ENCODE data around the gene RYR2. TPM values are rescaled to one million over a fixed set of nuclear protein-coding genes. Genes with fewer than 3 reads are reported as not detected.

RYR2 gene
- total RNA-seq, 4 donors from 2014 or later = 1.2 to 7.0 (median 2.5) TPM

DNA sequence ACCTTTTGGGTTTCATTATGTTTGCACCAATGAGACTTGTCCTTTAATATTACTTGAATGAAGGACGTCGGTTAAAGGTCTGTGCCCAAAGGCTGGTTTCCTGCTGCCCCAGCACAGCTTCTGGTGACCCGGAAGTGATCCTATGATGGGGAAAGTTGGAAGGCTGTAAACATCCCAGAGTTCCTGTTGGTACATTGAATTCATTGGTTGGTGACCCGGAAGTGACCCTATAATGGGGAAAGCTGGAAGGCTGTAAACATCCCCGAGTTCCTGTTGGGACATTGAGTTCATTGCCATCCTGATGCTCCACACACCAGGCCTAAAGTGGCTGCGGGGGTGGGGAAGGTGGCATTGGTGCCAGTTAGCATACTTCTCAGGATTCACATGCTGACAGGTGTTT is 187.3 kb downstream of the RYR2 start:
- Histone ChIP-seq H3K4me3 (no peak overlapping the region), H3K27ac (no peak overlapping the region), H3K27me3 (no peaks in the 10 kb centered on the region), H3K9me3 (no peaks in the 10 kb centered on the region), H3K36me3 (no peaks in the 10 kb centered on the region), H3K4me1 (no peaks in the 10 kb centered on the region)
- intact Hi-C loops (cut with DNase I; ENCODE audit: low total_unique reads) (no loop called here), in situ Hi-C loops (cut with MboI; ENCODE audit: low pct_ligation_motif_present in 1 of 4, low pct_unique_long_range_greater_than_20kb in 1 of 4, low sequenced_read_pairs in 3 of 4) (no loop called here)
- no peak for DNase-seq
- TF ChIP-seq POLR2AphosphoS5 (IDR thresholded peaks at IDR 0.05) (no peak), EP300 (IDR thresholded peaks at IDR 0.05; ENCODE audit: low read depth) (no peak), POLR2A (IDR thresholded peaks at IDR 0.05) (no peak)
- TF ChIP-seq, protein P1, sequence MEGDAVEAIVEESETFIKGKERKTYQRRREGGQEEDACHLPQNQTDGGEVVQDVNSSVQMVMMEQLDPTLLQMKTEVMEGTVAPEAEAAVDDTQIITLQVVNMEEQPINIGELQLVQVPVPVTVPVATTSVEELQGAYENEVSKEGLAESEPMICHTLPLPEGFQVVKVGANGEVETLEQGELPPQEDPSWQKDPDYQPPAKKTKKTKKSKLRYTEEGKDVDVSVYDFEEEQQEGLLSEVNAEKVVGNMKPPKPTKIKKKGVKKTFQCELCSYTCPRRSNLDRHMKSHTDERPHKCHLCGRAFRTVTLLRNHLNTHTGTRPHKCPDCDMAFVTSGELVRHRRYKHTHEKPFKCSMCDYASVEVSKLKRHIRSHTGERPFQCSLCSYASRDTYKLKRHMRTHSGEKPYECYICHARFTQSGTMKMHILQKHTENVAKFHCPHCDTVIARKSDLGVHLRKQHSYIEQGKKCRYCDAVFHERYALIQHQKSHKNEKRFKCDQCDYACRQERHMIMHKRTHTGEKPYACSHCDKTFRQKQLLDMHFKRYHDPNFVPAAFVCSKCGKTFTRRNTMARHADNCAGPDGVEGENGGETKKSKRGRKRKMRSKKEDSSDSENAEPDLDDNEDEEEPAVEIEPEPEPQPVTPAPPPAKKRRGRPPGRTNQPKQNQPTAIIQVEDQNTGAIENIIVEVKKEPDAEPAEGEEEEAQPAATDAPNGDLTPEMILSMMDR (IDR thresholded peaks at IDR 0.05) = no peak
- 82% methylated on average over 6 of the region's 6 CpGs; no CpG with 5 or more reads in 1 of the 2 donors for WGBS, 2 donors (ENCODE audit: low coverage in 1 of 2)

DNA sequence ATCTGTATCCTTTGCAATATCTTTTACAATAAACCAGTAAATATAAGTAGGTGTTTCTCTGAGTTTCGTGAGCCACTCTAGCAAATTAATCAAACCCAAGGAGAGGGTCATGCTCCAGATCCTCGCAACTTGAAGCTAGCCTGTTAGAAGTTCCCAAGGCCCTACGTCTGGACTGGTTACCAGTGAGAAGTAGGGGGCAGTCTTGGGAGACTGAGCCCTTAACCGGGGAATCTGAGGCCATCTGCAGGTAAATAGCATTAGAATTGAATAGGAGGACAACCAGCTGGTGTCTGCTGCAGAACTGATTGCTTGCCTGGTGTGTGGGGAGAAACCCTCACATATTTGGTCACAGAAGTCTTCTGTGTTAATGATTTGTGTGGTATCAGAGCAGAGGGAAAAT is 190.5 kb downstream of the RYR2 start:
- H3K27me3 ChIP-seq = no peaks in the 10 kb centered on the region
- no peak overlapping the region for H3K27ac ChIP-seq
- intact Hi-C loops (cut with DNase I; ENCODE audit: low total_unique reads) = no loop called here
- H3K4me3 ChIP-seq = no peak overlapping the region
- in situ Hi-C loops (cut with MboI; ENCODE audit: low pct_ligation_motif_present in 1 of 4, low pct_unique_long_range_greater_than_20kb in 1 of 4, low sequenced_read_pairs in 3 of 4) = no loop called here
- TF ChIP-seq EP300 (IDR thresholded peaks at IDR 0.05; ENCODE audit: low read depth) = no peak
- no peak for TF ChIP-seq POLR2A (IDR thresholded peaks at IDR 0.05)
- TF ChIP-seq, protein P1 (IDR thresholded peaks at IDR 0.05) = no peak
- no peak for TF ChIP-seq POLR2AphosphoS5 (IDR thresholded peaks at IDR 0.05)
- no peaks in the 10 kb centered on the region for H3K9me3 ChIP-seq
- WGBS, 2 donors (ENCODE audit: low coverage in 1 of 2) = 74 to 82% methylated on average over 3 to 4 of the region's 4 CpGs
- H3K36me3 ChIP-seq = no peaks in the 10 kb centered on the region
- no peak for DNase-seq
- no peaks in the 10 kb centered on the region for H3K4me1 ChIP-seq

DNA sequence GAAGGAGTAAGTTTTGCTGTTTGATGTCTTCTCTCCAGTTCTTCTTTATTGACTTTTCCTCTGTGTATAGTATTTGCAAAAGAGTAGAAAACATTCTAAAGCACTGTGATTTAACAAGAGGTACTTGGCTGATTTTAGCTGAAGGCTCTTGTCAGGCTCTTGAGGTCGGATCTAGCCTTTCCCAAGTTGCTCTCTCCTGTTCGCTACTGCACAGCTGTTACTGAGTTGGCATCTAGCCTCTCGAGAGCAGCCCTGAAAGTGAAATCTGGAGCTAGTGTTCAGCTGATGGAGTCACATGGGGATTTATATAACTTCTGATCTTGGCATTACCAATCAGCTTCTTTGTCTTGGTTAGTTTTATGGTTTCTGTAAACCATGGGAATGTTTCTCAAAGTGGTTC is 193.1 kb downstream of the RYR2 start:
- no peak for TF ChIP-seq POLR2AphosphoS5 (IDR thresholded peaks at IDR 0.05)
- no peak for DNase-seq
- Histone ChIP-seq H3K36me3 (no peaks in the 10 kb centered on the region), H3K9me3 (no peaks in the 10 kb centered on the region), H3K27me3 (no peaks in the 10 kb centered on the region), H3K4me1 (no peaks in the 10 kb centered on the region), H3K27ac (peak overlapping the region in 2 of 4 donors; percentile 8 to 12), H3K4me3 (no peak overlapping the region)
- WGBS, 2 donors (ENCODE audit: low coverage in 1 of 2) = 46 to 60% methylated on average over 1 to 3 of the region's 3 CpGs
- intact Hi-C loops (cut with DNase I; ENCODE audit: low total_unique reads) (no loop called here), in situ Hi-C loops (cut with MboI; ENCODE audit: low pct_ligation_motif_present in 1 of 4, low pct_unique_long_range_greater_than_20kb in 1 of 4, low sequenced_read_pairs in 3 of 4) (no loop called here)

DNA sequence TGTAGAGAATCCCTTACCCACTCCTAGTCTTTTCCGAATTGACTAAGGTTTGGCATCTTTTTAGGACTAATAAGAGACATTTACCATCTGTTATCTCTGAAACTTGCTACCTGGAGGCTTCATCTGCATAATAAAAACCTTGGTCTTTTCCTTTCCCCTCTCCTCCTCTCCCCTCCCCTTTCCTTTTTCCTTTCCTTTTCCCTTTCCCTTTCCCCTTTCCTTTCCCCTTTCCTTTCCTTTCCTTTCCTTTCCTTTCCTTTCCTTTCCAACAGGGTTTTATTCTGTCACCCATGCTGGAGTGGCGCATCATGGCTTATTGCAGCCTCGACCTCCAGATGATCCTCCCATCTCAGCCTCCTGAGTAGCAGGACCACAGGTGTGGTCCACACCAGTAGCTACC is 195.7 kb downstream of the RYR2 start:
- Histone ChIP-seq H3K9me3 (no peaks in the 10 kb centered on the region), H3K27me3 (no peaks in the 10 kb centered on the region), H3K27ac (no peak overlapping the region), H3K4me3 (no peak overlapping the region), H3K4me1 (no peaks in the 10 kb centered on the region), H3K36me3 (no peaks in the 10 kb centered on the region)
- TF ChIP-seq POLR2A (IDR thresholded peaks at IDR 0.05) (no peak), EP300 (IDR thresholded peaks at IDR 0.05; ENCODE audit: low read depth) (no peak), POLR2AphosphoS5 (IDR thresholded peaks at IDR 0.05) (no peak)
- TF ChIP-seq, protein P1 (IDR thresholded peaks at IDR 0.05) = no peak
- DNase-seq = no peak
- WGBS, 2 donors (ENCODE audit: low coverage in 1 of 2) = 22 to 93% methylated on average over 1 to 3 of the region's 3 CpGs
- in situ Hi-C loops (cut with MboI; ENCODE audit: low pct_ligation_motif_present in 1 of 4, low pct_unique_long_range_greater_than_20kb in 1 of 4, low sequenced_read_pairs in 3 of 4) (no loop called here), intact Hi-C loops (cut with DNase I; ENCODE audit: low total_unique reads) (no loop called here)

DNA sequence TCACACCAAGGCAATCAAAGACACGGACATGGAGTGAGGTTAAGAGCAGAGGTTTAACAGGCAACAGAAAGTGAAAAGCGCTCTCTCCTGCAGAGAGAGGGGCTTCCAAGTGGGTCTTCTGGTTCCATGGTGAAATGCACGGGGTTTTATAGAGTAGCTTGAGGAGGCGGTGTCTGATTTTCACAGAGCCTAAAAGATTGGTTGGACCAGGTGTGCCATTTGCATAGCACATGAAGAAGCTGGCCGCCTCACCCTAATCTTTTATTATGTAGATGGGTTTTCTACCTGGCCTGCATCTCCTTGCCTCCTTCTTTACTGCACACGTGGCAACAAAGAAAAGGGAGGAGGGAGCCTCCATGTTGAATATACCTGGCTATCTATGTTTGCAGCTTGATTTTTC is 197.3 kb downstream of the RYR2 start:
- 61 to 63% methylated on average over 6 of the region's 6 CpGs for WGBS, 2 donors (ENCODE audit: low coverage in 1 of 2)
- H3K4me1 ChIP-seq = no peaks in the 10 kb centered on the region
- no peaks in the 10 kb centered on the region for H3K36me3 ChIP-seq
- H3K27me3 ChIP-seq = no peaks in the 10 kb centered on the region
- DNase-seq = no peak
- H3K4me3 ChIP-seq = no peak overlapping the region
- TF ChIP-seq POLR2AphosphoS5 (IDR thresholded peaks at IDR 0.05) (no peak), POLR2A (IDR thresholded peaks at IDR 0.05) (no peak), EP300 (IDR thresholded peaks at IDR 0.05; ENCODE audit: low read depth) (no peak)
- TF ChIP-seq, protein P1 (IDR thresholded peaks at IDR 0.05) = no peak
- H3K9me3 ChIP-seq = no peaks in the 10 kb centered on the region
- intact Hi-C loops (cut with DNase I; ENCODE audit: low total_unique reads) = no loop called here
- no peak overlapping the region for H3K27ac ChIP-seq
- in situ Hi-C loops (cut with MboI; ENCODE audit: low pct_ligation_motif_present in 1 of 4, low pct_unique_long_range_greater_than_20kb in 1 of 4, low sequenced_read_pairs in 3 of 4) = no loop called here
